ENCODE data around the gene PDIA6. TPM values are rescaled to one million over a fixed set of nuclear protein-coding genes. Genes with fewer than 3 reads are reported as not detected.

The PDIA6 gene
- total RNA-seq, 1 donor from 2014 or later, result 346 TPM

- H3K9ac ChIP-seq (ENCODE audit: low read length), result no peak overlapping the region
- no peaks in the 10 kb centered on the region for H3K4me1 ChIP-seq (ENCODE audit: insufficient read depth, low read length)
- H3K27ac ChIP-seq (ENCODE audit: low read depth, low read length), result no peak overlapping the region
- peaks cover 2% of the 10 kb centered on the region for H3K79me2 ChIP-seq (ENCODE audit: insufficient read depth, low read length)
- Mint-ChIP-seq H3K27ac (ENCODE audit: unreplicated experiment) (peak overlapping the region; percentile 36), H3K36me3 (ENCODE audit: low read depth, unreplicated experiment) (peaks cover 14% of the 10 kb centered on the region), H3K4me1 (ENCODE audit: low read depth, unreplicated experiment) (peaks cover 2% of the 10 kb centered on the region), H3K9me3 (ENCODE audit: unreplicated experiment) (peaks cover under 1% of the 10 kb centered on the region), H3K4me3 (ENCODE audit: unreplicated experiment) (no peak overlapping the region), H3K27me3 (ENCODE audit: low read depth, unreplicated experiment) (peaks cover 12% of the 10 kb centered on the region)
- H4K20me1 ChIP-seq (ENCODE audit: insufficient read depth, low read length), result peaks cover 22% of the 10 kb centered on the region
- no peaks in the 10 kb centered on the region for H3K9me3 ChIP-seq (ENCODE audit: insufficient read depth, low read depth, low read length)
- no peaks in the 10 kb centered on the region for H3K27me3 ChIP-seq (ENCODE audit: insufficient read depth, low read length)
- no peak overlapping the region for H2AFZ ChIP-seq (ENCODE audit: low read depth, low read length)
- H3K4me3 ChIP-seq (ENCODE audit: insufficient read depth, low read depth, low read length), result no peak overlapping the region
- FAIRE-seq (no peak), DNase-seq (ENCODE audit: low read depth) (no peak)
- H3K4me2 ChIP-seq (ENCODE audit: low read length), result no peak overlapping the region
- peaks cover 2% of the 10 kb centered on the region for H3K36me3 ChIP-seq (ENCODE audit: insufficient read depth, low read length)
- TF ChIP-seq CTCF (IDR thresholded peaks at IDR 0.05; ENCODE audit: insufficient read depth, low read depth, low read length), result no peak
- no peak for TF ChIP-seq EZH2 (IDR thresholded peaks at IDR 0.05; ENCODE audit: insufficient read depth, low read length)
These were observed 37.4 kb downstream of the PDIA6 start for GRCh38 chr2:10775021-10775780.

- Histone ChIP-seq H3K9ac (ENCODE audit: low read length) (no peak overlapping the region), H3K27me3 (ENCODE audit: insufficient read depth, low read length) (no peaks in the 10 kb centered on the region), H3K4me2 (ENCODE audit: low read length) (no peak overlapping the region), H3K27ac (ENCODE audit: low read depth, low read length) (no peak overlapping the region), H3K4me1 (ENCODE audit: insufficient read depth, low read length) (no peaks in the 10 kb centered on the region), H3K4me3 (ENCODE audit: insufficient read depth, low read depth, low read length) (no peak overlapping the region), H3K36me3 (ENCODE audit: insufficient read depth, low read length) (peaks cover 2% of the 10 kb centered on the region), H3K9me3 (ENCODE audit: insufficient read depth, low read depth, low read length) (no peaks in the 10 kb centered on the region), H2AFZ (ENCODE audit: low read depth, low read length) (no peak overlapping the region), H4K20me1 (ENCODE audit: insufficient read depth, low read length) (peaks cover 14% of the 10 kb centered on the region), H3K79me2 (ENCODE audit: insufficient read depth, low read length) (no peaks in the 10 kb centered on the region)
- DNase-seq (ENCODE audit: low read depth) (no peak), FAIRE-seq (no peak)
- H3K9me3 Mint-ChIP-seq (ENCODE audit: unreplicated experiment), result no peaks in the 10 kb centered on the region
- H3K4me3 Mint-ChIP-seq (ENCODE audit: unreplicated experiment), result no peak overlapping the region
- peaks cover 2% of the 10 kb centered on the region for H3K4me1 Mint-ChIP-seq (ENCODE audit: low read depth, unreplicated experiment)
- peaks cover 12% of the 10 kb centered on the region for H3K27me3 Mint-ChIP-seq (ENCODE audit: low read depth, unreplicated experiment)
- H3K27ac Mint-ChIP-seq (ENCODE audit: unreplicated experiment), result no peak overlapping the region
- no peak for TF ChIP-seq CTCF (IDR thresholded peaks at IDR 0.05; ENCODE audit: insufficient read depth, low read depth, low read length)
- TF ChIP-seq EZH2 (IDR thresholded peaks at IDR 0.05; ENCODE audit: insufficient read depth, low read length), result no peak
- peaks cover 14% of the 10 kb centered on the region for H3K36me3 Mint-ChIP-seq (ENCODE audit: low read depth, unreplicated experiment)
These were observed 38.2 kb downstream of the PDIA6 start for GRCh38 chr2:10774394-10774793.

- Mint-ChIP-seq H3K9me3 (ENCODE audit: unreplicated experiment) (no peaks in the 10 kb centered on the region), H3K27ac (ENCODE audit: unreplicated experiment) (no peak overlapping the region), H3K27me3 (ENCODE audit: low read depth, unreplicated experiment) (peaks cover 12% of the 10 kb centered on the region), H3K4me1 (ENCODE audit: low read depth, unreplicated experiment) (peaks cover 2% of the 10 kb centered on the region), H3K4me3 (ENCODE audit: unreplicated experiment) (no peak overlapping the region), H3K36me3 (ENCODE audit: low read depth, unreplicated experiment) (peaks cover 16% of the 10 kb centered on the region)
- Histone ChIP-seq H3K9ac (ENCODE audit: low read length) (no peak overlapping the region), H3K27ac (ENCODE audit: low read depth, low read length) (no peak overlapping the region), H3K27me3 (ENCODE audit: insufficient read depth, low read length) (no peaks in the 10 kb centered on the region), H3K4me2 (ENCODE audit: low read length) (no peak overlapping the region), H3K4me1 (ENCODE audit: insufficient read depth, low read length) (no peaks in the 10 kb centered on the region), H3K4me3 (ENCODE audit: insufficient read depth, low read depth, low read length) (no peak overlapping the region), H3K9me3 (ENCODE audit: insufficient read depth, low read depth, low read length) (no peaks in the 10 kb centered on the region), H3K79me2 (ENCODE audit: insufficient read depth, low read length) (no peaks in the 10 kb centered on the region), H2AFZ (ENCODE audit: low read depth, low read length) (no peak overlapping the region), H3K36me3 (ENCODE audit: insufficient read depth, low read length) (peaks cover 2% of the 10 kb centered on the region), H4K20me1 (ENCODE audit: insufficient read depth, low read length) (peaks cover 13% of the 10 kb centered on the region)
- FAIRE-seq (no peak), DNase-seq (ENCODE audit: low read depth) (no peak)
- TF ChIP-seq EZH2 (IDR thresholded peaks at IDR 0.05; ENCODE audit: insufficient read depth, low read length), result no peak
- no peak for TF ChIP-seq CTCF (IDR thresholded peaks at IDR 0.05; ENCODE audit: insufficient read depth, low read depth, low read length)
These were observed 38.7 kb downstream of the PDIA6 start for GRCh38 chr2:10773821-10774341.

Measured in astrocyte (in vitro differentiated cells and primary cell).